WTC11 (cell line): ENCODE measurements around the gene TLNRD1. TPM values are rescaled to one million over a fixed set of nuclear protein-coding genes. Genes with fewer than 3 reads are reported as not detected.

Experiments used
- ATAC-seq: fragments of 200-7000 bp; cut with Tn5 transposase; 2 replicates; pipeline ENCODE4 v1.10.0; 2021; ENCODE audit warnings: mild to moderate bottlenecking, moderate library complexity
- CTCF ChIA-PET: fragments of 300-600 bp; sonication (Branson Sonifier 250); formaldehyde crosslinking; loops from one replicate; lab custom pipeline; 2021; ENCODE audit warnings: antibody characterized with exemption; lab: Charles Lee
- POLR2A ChIA-PET: fragments of 350-600 bp; sonication (Branson Sonifier 250); formaldehyde crosslinking; loops from one replicate; lab custom pipeline; 2021; ENCODE audit warnings: antibody characterized with exemption; lab: Charles Lee
- DNase-seq: peaks from one replicate; pipeline ENCODE4 v3.0.0; 2021; ENCODE audit warnings: low spot score
- H3K27ac Mint-ChIP-seq: 2 replicates; pipeline ENCODE4 v1.8.0; 2021; ENCODE audit warnings: mixed read lengths
- H3K27me3 Mint-ChIP-seq: 2 replicates; pipeline ENCODE4 v1.8.0; 2021; ENCODE audit warnings: low read depth, mild to moderate bottlenecking, moderate library complexity, mixed read lengths
- H3K36me3 Mint-ChIP-seq: 2 replicates; pipeline ENCODE4 v1.8.0; 2021; ENCODE audit warnings: mixed read lengths
- H3K4me1 Mint-ChIP-seq: 2 replicates; pipeline ENCODE4 v1.8.0; 2022; ENCODE audit warnings: mixed read lengths
- H3K4me3 Mint-ChIP-seq: 2 replicates; pipeline ENCODE4 v1.8.0; 2021; ENCODE audit warnings: mild to moderate bottlenecking, moderate library complexity, mixed read lengths
- H3K9me3 Mint-ChIP-seq: 2 replicates; pipeline ENCODE4 v1.8.0; 2021; ENCODE audit warnings: mixed read lengths
- ATF1 ChIP-seq: sonication (generic); formaldehyde crosslinking; IDR thresholded peaks from 2 replicates; pipeline ENCODE4 v1.8.1; 2023; ENCODE audit warnings: mild to moderate bottlenecking, moderate library complexity, missing genetic modification reagents
- CREM ChIP-seq: sonication (generic); formaldehyde crosslinking; IDR thresholded peaks from 2 replicates; pipeline ENCODE4 v1.8.1; 2022; ENCODE audit warnings: mild to moderate bottlenecking, missing genetic modification reagents, moderate library complexity
- ELF4 ChIP-seq: sonication (generic); formaldehyde crosslinking; IDR thresholded peaks from 2 replicates; pipeline ENCODE4 v1.8.1; 2022; ENCODE audit warnings: low read depth, mild to moderate bottlenecking, moderate library complexity, missing genetic modification reagents
- EMX1 ChIP-seq: fragments of 250-450 bp; sonication (Bioruptor Pico); IDR thresholded peaks from 2 replicates; pipeline ENCODE4 v1.8.0; 2021; ENCODE audit warnings: mild to moderate bottlenecking
- GTF2I ChIP-seq: fragments of 250-450 bp; sonication (Bioruptor Pico); conservative IDR thresholded peaks from 2 replicates; pipeline ENCODE4 v1.4.0; 2021; ENCODE audit warnings: mild to moderate bottlenecking
- HMGA2 ChIP-seq: fragments of 250-450 bp; sonication (Bioruptor Pico); IDR thresholded peaks from 2 replicates; pipeline ENCODE4 v1.4.0; 2021; ENCODE audit warnings: mild to moderate bottlenecking, moderate library complexity
- MXD4 ChIP-seq: fragments of 250-450 bp; sonication (Bioruptor Pico); IDR thresholded peaks from 2 replicates; pipeline ENCODE4 v1.8.0; 2021; ENCODE audit warnings: mild to moderate bottlenecking, moderate library complexity, borderline replicate concordance
- NFE2L1 ChIP-seq: sonication (generic); formaldehyde crosslinking; IDR thresholded peaks from 2 replicates; pipeline ENCODE4 v1.8.1; 2023; ENCODE audit warnings: missing genetic modification reagents
- SOX15 ChIP-seq: fragments of 250-450 bp; sonication (Bioruptor Pico); IDR thresholded peaks from 2 replicates; pipeline ENCODE4 v1.9.0; 2021; ENCODE audit warnings: mild to moderate bottlenecking
- TP53 ChIP-seq: sonication (generic); formaldehyde crosslinking; IDR thresholded peaks from 2 replicates; pipeline ENCODE4 v1.8.1; 2023; ENCODE audit warnings: mild to moderate bottlenecking, missing genetic modification reagents
- ZNF219 ChIP-seq: sonication (generic); formaldehyde crosslinking; IDR thresholded peaks from 2 replicates; pipeline ENCODE4 v1.8.0; 2023; ENCODE audit warnings: missing genetic modification reagents, mild to moderate bottlenecking, borderline replicate concordance
- total RNA-seq: library from RNA; stranded (reverse); gene quantifications from 3 replicates; pipeline ENCODE4 v1.2.3, GENCODE V29; 2021
- TF ChIP-seq, protein P1 (sequence below): sonication (generic); formaldehyde crosslinking; IDR thresholded peaks from 2 replicates; pipeline ENCODE4 v1.8.1; 2022; ENCODE audit warnings: missing genetic modification reagents, borderline replicate concordance
- TF ChIP-seq, protein P2 (sequence below): fragments of 200-600 bp; IDR thresholded peaks from 2 replicates; pipeline ENCODE4 v1.8.0; 2022; ENCODE audit warnings: antibody characterized with exemption
- TF ChIP-seq, protein P3 (sequence below): sonication (generic); formaldehyde crosslinking; IDR thresholded peaks from 2 replicates; pipeline ENCODE4 v1.8.0; 2022; ENCODE audit warnings: missing genetic modification reagents
- TF ChIP-seq, protein P4 (sequence below): sonication (generic); formaldehyde crosslinking; IDR thresholded peaks from 2 replicates; pipeline ENCODE4 v1.8.0; 2023; ENCODE audit warnings: mild to moderate bottlenecking, missing genetic modification reagents
- TF ChIP-seq, protein P5 (sequence below): sonication (generic); formaldehyde crosslinking; IDR thresholded peaks from 2 replicates; pipeline ENCODE4 v1.8.1; 2022; ENCODE audit warnings: low read depth, missing genetic modification reagents, borderline replicate concordance

The TLNRD1 gene
- total RNA-seq, 1 experiment from 2014 or later: 26.7 TPM

DNA sequence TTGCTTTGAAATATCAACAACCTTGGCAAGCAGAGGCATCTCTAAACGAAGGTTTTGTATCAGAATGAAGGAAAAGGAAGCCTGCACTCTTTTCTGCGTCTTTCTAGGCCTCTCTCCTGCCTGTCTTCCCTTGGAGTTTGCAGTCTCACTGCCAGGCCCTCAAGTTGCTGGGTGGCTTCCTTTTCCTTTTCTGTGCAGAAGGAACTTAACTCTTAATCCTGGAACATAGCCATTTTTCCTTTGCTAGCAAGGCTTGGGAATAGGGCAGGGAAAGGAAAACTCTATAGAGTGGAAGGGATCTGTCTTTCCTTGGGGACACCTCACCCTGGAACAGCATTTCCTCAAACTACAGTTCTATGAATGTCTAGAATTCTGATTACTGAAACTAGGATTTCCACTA lies 32.8 kb downstream of the TLNRD1 start:
- H3K4me3 Mint-ChIP-seq: no peak overlapping the region
- no peak for TF ChIP-seq NFE2L1
- TF ChIP-seq EMX1 (CRISPR knock-in tag): no peak
- TF ChIP-seq, protein P1, sequence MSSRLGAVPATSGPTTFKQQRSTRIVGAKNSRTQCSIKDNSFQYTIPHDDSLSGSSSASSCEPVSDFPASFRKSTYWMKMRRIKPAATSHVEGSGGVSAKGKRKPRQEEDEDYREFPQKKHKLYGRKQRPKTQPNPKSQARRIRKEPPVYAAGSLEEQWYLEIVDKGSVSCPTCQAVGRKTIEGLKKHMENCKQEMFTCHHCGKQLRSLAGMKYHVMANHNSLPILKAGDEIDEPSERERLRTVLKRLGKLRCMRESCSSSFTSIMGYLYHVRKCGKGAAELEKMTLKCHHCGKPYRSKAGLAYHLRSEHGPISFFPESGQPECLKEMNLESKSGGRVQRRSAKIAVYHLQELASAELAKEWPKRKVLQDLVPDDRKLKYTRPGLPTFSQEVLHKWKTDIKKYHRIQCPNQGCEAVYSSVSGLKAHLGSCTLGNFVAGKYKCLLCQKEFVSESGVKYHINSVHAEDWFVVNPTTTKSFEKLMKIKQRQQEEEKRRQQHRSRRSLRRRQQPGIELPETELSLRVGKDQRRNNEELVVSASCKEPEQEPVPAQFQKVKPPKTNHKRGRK (CRISPR knock-in tag): no peak
- no peak for TF ChIP-seq ATF1 (CRISPR knock-in tag)
- no peak for TF ChIP-seq ELF4 (CRISPR knock-in tag)
- TF ChIP-seq, protein P2, sequence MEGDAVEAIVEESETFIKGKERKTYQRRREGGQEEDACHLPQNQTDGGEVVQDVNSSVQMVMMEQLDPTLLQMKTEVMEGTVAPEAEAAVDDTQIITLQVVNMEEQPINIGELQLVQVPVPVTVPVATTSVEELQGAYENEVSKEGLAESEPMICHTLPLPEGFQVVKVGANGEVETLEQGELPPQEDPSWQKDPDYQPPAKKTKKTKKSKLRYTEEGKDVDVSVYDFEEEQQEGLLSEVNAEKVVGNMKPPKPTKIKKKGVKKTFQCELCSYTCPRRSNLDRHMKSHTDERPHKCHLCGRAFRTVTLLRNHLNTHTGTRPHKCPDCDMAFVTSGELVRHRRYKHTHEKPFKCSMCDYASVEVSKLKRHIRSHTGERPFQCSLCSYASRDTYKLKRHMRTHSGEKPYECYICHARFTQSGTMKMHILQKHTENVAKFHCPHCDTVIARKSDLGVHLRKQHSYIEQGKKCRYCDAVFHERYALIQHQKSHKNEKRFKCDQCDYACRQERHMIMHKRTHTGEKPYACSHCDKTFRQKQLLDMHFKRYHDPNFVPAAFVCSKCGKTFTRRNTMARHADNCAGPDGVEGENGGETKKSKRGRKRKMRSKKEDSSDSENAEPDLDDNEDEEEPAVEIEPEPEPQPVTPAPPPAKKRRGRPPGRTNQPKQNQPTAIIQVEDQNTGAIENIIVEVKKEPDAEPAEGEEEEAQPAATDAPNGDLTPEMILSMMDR: no peak
- TF ChIP-seq, protein P3, sequence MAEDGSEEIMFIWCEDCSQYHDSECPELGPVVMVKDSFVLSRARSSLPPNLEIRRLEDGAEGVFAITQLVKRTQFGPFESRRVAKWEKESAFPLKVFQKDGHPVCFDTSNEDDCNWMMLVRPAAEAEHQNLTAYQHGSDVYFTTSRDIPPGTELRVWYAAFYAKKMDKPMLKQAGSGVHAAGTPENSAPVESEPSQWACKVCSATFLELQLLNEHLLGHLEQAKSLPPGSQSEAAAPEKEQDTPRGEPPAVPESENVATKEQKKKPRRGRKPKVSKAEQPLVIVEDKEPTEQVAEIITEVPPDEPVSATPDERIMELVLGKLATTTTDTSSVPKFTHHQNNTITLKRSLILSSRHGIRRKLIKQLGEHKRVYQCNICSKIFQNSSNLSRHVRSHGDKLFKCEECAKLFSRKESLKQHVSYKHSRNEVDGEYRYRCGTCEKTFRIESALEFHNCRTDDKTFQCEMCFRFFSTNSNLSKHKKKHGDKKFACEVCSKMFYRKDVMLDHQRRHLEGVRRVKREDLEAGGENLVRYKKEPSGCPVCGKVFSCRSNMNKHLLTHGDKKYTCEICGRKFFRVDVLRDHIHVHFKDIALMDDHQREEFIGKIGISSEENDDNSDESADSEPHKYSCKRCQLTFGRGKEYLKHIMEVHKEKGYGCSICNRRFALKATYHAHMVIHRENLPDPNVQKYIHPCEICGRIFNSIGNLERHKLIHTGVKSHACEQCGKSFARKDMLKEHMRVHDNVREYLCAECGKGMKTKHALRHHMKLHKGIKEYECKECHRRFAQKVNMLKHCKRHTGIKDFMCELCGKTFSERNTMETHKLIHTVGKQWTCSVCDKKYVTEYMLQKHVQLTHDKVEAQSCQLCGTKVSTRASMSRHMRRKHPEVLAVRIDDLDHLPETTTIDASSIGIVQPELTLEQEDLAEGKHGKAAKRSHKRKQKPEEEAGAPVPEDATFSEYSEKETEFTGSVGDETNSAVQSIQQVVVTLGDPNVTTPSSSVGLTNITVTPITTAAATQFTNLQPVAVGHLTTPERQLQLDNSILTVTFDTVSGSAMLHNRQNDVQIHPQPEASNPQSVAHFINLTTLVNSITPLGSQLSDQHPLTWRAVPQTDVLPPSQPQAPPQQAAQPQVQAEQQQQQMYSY: no peak
- TF ChIP-seq SOX15 (CRISPR knock-in tag): no peak
- TF ChIP-seq MXD4 (CRISPR knock-in tag): no peak
- TF ChIP-seq, protein P4, sequence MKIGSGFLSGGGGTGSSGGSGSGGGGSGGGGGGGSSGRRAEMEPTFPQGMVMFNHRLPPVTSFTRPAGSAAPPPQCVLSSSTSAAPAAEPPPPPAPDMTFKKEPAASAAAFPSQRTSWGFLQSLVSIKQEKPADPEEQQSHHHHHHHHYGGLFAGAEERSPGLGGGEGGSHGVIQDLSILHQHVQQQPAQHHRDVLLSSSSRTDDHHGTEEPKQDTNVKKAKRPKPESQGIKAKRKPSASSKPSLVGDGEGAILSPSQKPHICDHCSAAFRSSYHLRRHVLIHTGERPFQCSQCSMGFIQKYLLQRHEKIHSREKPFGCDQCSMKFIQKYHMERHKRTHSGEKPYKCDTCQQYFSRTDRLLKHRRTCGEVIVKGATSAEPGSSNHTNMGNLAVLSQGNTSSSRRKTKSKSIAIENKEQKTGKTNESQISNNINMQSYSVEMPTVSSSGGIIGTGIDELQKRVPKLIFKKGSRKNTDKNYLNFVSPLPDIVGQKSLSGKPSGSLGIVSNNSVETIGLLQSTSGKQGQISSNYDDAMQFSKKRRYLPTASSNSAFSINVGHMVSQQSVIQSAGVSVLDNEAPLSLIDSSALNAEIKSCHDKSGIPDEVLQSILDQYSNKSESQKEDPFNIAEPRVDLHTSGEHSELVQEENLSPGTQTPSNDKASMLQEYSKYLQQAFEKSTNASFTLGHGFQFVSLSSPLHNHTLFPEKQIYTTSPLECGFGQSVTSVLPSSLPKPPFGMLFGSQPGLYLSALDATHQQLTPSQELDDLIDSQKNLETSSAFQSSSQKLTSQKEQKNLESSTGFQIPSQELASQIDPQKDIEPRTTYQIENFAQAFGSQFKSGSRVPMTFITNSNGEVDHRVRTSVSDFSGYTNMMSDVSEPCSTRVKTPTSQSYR (CRISPR knock-in tag): no peak
- POLR2A ChIA-PET: no interaction called here
- DNase-seq (no peak), ATAC-seq (no peak)
- H3K9me3 Mint-ChIP-seq: peaks cover 26% of the 10 kb centered on the region
- H3K36me3 Mint-ChIP-seq: peaks cover 11% of the 10 kb centered on the region
- CTCF ChIA-PET: no interaction called here
- peaks cover 7% of the 10 kb centered on the region for H3K4me1 Mint-ChIP-seq
- no peak overlapping the region for H3K27ac Mint-ChIP-seq
- H3K27me3 Mint-ChIP-seq: no peaks in the 10 kb centered on the region; the same call in 1 of the 2 replicates

DNA sequence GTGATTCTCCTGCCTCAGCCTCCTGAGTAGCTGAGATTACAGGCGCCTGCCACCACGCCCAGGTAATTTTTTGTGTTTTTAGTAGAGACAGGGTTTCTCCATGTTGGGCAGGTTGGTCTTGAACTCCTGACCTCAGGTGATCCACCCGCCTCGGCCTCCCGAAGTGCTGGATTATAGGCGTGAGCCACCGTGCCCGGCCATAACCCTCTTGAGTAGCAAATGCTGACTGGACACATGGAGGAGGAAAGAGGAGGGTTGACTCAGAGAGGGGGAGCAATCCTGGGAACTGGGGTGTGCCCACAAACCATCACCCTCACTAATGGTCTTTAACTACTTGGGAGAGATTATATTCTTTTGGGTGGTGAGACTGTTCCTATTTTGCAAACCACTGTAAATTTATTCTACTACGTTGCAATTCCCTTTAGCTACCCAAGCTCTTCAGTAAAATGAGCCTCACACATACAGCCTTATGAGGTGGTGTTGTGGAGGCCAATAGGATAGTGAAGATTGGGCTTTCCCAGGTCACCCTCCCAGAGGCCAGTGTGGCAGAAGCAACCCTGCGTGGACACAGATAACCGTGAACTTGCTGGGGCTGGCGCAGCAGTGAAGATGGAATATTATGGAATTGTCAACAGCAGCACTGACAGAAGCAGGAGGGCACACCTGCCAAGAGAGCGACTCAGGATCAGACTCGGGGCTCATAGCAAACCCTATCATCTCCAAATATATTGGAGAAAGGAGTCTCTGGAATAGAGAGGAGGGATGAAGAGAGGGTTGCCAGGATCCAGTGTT lies 37.4 kb downstream of the TLNRD1 start:
- POLR2A ChIA-PET: no interaction called here
- H3K4me3 Mint-ChIP-seq: no peak overlapping the region
- H3K27ac Mint-ChIP-seq: no peak overlapping the region
- ATAC-seq: no peak
- DNase-seq: no peak
- H3K9me3 Mint-ChIP-seq: no peaks in the 10 kb centered on the region
- no peaks in the 10 kb centered on the region for H3K4me1 Mint-ChIP-seq
- TF ChIP-seq CREM (CRISPR knock-in tag) (no peak), HMGA2 (CRISPR knock-in tag) (no peak), ZNF219 (CRISPR knock-in tag) (no peak), TP53 (no peak), GTF2I (CRISPR knock-in tag) (no peak)
- TF ChIP-seq, protein P5, sequence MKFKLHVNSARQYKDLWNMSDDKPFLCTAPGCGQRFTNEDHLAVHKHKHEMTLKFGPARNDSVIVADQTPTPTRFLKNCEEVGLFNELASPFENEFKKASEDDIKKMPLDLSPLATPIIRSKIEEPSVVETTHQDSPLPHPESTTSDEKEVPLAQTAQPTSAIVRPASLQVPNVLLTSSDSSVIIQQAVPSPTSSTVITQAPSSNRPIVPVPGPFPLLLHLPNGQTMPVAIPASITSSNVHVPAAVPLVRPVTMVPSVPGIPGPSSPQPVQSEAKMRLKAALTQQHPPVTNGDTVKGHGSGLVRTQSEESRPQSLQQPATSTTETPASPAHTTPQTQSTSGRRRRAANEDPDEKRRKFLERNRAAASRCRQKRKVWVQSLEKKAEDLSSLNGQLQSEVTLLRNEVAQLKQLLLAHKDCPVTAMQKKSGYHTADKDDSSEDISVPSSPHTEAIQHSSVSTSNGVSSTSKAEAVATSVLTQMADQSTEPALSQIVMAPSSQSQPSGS: no peak
- H3K36me3 Mint-ChIP-seq: no peaks in the 10 kb centered on the region
- CTCF ChIA-PET: interaction anchor here (1.0 kb wide), 1 partner anchor 228 kb away, joined by 5 read pairs; no protein-coding TSS in a partner anchor
- no peaks in the 10 kb centered on the region for H3K27me3 Mint-ChIP-seq
